ENCODE data around the gene LGALS4.
"Not testable (repeated sequence)": the region's sequence is repeated elsewhere in the genome, so short reads cannot be mapped to it uniquely, and the experiment has no call there.

The LGALS4 gene

DNA sequence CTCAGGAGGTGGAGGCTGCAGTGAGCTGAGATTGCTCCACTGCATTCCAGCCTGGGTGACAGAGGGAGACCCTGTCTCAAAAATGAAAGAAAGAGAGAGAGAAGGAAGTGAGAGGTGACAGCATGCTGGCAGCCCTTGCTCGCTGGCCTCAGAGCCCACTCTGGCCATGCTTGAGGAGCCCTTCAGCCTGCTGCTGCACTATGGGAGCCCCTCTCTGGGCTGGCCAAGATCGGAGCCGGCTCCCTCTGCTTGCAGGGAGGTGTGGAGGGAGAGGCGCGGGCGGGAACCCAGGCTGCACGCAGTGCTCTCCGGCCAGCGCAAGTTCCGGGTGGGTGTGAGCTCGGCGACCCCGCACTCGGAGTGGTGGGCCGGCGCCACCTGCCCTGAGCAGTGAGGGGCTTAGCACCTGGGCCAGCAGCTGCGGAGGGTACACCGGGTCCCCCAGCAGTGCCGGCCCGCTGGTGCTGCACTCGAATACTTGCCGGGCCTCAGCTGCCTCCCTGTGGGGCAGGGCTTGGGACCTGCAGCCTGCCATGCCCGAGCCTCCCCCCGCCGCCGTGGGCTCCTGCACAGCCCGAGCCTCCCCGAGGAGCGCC is 8.6 kb upstream of the LGALS4 start:
- DNase-seq (ENCODE audit: low spot score) = not testable (repeated sequence)

DNA sequence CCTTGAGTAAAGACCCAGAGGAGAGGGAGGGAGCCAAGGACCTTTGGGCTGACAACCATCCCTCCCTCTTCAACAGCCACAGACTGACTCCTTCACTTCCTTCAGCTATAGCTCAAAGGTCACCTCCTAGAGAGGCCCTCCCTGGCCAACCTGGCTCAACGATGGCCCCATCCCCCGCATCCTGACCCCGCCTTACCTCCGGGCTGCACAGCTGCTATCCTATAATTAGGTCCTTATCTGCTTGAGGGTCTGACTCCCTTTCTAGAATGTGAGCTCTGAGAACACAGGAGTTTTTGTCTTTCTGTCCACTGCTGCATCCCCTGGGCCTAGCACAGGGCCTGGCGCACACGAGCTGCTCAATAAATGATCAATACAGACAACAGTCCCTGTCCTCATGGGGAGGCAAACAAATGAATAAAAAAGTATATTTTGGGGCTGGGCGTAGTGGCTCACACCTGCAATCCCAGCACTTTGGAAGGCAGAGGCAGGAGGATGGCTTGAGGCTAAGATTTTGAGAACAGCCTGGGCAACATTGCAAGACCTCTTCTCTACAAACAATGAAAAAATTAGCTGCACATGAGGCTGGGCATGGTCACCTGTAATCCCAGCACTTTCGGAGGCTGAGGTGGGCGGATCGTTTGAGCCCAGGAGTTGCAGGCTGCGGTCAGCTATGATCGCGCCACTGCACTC is 6.6 kb upstream of the LGALS4 start:
- no peak for DNase-seq (ENCODE audit: low spot score)

DNA sequence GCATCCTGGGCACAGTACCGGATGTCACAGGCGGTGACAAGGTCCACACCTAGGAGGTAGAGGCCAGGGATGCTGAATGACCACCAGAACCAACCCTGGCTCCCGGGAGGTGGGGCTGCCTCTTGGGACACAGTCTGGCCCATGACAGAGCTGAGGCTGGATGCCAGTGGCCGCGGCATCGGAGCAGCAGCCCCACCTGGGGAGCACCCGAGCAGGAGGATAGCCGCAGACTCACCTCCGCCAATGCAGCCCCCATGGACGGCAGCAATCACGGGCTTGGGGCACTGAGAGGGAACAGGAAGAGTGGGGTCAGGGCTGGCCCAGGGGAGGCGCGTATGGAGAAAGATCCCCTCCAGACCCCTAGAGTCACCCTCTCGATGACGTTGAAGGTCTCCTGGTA is 4.3 kb upstream of the LGALS4 start:
- DNase-seq (ENCODE audit: low spot score) = no peak

DNA sequence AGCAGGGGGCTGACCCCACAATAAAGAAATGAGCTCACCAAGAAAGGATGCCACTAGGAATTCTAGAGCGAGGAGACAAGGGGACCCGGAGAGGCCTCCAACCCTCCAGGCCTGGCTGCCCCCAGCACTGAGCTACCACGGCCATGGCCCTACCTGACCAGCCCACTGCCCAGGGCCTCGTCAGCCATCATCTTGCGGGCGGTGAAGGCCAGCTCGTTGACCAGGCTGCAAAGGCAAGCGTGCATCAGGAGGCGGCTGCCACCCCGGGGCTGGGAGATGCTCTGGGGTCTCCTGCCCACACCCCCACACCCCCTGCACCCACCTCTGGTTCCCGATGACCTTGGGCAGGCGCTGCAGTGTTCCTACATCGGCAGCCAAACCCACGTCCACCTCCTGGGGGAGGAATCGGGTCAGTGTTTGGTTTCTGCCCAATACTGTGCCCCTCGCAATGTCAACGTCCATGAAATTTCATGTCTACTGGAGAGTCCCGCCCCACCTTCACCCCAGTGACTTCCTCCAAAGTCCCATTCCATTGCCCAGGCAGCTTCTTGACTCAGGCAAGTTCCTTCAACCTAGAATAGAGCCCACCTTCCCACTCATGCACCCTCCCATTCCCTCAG is 3.5 kb upstream of the LGALS4 start:
- no peak for DNase-seq (ENCODE audit: low spot score)

DNA sequence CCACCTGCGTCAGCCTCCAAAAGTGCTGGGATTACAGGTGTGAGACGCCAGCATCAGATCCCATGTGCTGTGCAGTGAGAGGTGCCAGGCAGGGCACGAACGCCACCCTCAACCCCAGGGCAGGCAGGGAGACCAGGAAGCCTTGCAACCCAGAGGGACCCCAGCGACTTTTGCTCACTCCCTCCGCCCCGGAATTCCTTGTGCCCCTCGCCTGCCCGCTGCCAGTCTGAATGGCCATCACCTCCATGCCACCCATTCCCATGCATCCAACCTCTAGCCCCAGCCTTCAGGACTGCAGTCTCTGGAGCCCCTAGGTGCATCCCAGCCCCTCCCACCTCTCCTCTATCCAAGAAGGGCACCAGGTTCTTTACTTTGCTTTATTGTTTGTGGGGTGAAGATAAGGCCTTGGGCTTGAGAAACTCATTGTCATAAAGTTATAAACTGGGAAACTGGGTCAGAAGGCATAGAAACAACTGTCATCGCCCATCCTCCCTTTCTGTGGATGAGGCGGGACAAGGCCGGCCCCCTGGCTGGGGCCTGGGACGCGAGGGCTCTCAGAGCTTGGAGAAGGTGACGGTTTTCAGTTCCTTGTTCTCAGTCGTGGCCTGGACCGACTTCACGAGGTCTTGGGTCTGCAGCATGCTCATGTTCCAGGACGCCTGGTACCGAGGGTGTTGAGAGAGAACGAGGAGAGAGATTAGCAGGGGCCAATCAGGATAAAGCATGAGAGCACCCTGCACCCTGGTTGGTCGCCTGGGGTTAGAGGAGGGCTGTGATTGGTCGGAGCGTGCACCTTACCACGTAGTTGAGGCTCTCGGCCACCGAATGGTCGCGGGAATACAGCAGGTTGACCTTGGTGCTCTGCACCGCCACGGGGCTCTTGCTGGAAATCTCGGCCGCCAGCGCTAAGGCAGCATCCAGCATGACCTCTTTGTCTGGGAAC is 2.6 kb upstream of the LGALS4 start:
- no peak for DNase-seq (ENCODE audit: low spot score)

DNA sequence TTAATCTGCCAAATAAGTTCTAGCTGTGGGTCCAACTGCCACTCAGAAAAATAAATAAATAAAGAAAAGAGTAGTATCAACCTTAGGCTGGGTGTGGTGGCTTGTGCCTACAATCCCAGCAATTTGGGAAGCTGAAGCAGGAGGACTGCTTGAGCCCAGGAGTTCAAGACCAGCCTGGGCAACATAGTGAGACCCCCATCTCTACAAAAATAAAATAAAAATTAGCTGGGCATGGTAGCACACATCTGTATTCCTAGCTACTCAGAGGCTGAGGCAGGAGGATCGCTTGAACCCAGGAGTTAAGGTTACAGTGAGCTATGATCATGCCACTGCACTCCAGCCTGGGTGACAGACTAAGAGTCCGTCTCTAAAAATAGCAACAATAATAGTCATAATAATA is 1.2 kb upstream of the LGALS4 start:
- not testable (repeated sequence) for DNase-seq (ENCODE audit: low spot score)

DNA sequence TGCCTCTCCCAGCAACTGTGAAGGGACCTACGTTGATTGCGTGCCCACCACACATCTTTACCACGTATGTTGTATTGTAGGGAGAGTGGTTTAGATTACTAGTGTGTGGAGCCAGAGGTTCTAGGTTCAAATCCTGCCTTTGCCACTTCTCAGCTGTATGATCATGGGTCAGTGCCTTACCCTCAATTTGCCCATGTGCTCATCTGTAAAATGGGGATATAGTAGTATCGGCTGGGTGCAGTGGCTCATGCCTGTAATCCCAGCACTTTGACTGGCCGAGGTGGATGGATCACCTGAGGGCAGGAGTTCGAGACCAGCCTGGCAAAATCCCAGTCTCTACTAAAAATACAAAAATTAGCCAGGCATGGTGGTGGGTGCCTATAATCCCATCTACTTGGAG is 578 bp upstream of the LGALS4 start:
- DNase-seq (ENCODE audit: low spot score) = no peak

DNA sequence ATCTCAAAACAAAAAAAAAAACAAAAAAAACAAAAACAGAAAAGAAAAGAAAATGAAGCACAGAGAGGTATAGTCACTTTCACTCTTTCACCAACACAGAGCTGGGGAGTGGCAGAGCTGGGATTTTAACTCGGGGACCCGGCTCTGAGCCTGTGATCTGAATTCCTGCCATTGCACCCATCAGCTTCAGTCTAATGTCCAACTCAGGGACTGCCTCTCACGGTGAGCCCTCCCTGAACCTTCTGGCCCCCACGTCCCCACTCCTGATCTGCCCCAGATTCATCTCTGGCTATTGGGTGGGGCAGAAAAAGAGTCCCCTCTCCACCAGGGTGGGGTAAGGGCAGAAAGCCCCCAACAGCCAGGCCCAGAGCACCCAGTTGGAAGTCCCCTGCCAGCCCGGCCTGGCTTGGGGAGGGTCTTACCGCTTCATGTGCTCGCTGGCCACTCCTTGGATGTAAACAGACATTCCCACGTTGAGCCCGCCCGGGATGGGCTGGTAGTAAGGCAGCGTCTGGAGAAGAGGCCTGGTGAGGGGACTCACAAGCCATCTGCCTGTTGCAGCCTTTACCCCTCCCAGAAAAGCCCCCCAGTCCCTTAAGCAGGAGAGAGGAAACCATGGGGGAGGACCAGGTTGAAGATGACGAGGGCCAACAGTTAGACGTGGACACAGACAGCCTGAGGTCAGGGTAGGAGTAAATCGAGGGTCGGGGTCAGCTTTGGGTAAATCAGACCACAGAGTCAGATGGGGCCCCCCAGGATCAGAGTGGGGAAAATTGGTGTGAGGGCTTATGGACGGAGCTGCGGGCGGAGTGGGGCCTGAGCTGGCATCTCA is 520 bp downstream of the LGALS4 start:
- DNase-seq (ENCODE audit: low spot score) = no peak

DNA sequence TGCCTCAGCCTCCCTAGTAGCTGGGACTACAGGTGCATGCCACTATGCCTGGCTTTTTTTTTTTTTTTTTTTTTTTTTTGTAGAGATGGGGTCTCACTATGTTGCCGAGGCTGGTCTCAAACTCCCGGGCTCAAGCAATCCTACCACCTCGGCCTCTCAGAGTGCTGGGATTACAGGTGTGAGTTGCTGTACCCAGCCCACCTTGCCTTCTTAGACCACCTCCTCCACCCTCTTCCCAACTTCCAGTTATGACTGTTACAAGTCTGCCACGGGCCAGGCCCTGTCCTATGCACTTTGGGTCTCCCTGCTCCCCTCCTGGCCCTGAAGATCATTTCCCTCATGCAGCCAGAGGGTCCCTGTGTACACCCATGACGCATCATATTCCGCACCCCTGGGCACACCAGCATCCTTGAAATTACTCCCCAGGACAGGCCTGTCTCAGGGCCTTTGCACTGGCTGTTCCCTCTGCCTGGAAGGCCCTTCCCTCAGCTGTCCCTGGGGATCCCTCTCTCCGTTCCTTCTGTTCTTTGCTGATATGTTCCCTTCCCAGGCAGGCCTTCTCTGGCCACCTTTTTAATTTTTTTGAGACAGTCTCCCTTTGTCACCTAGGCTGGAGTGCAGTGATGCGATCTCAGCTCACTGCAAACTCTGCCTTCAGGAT is 3.0 kb downstream of the LGALS4 start:
- no peak for DNase-seq (ENCODE audit: low spot score)

DNA sequence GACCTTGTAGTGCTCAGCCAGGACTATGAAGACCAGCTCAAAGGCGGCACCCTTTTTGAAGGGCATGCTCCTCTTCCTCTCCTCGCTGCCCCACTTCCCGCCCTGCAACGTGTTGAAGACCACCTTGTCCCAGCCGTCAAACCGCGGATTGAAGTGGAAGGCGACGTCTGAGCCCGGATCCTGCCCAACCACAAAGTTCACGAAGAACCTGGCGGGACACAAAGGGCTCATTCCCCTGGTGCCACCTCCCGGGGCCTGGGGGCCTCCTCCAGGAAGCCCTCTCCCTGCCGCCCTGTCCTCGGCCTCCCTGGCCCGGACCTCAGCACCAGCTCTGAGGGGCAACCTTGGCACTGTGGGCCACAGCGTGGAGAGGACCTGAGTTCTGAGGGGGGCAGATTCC is 4.0 kb downstream of the LGALS4 start:
- no peak for DNase-seq (ENCODE audit: low spot score)

DNA sequence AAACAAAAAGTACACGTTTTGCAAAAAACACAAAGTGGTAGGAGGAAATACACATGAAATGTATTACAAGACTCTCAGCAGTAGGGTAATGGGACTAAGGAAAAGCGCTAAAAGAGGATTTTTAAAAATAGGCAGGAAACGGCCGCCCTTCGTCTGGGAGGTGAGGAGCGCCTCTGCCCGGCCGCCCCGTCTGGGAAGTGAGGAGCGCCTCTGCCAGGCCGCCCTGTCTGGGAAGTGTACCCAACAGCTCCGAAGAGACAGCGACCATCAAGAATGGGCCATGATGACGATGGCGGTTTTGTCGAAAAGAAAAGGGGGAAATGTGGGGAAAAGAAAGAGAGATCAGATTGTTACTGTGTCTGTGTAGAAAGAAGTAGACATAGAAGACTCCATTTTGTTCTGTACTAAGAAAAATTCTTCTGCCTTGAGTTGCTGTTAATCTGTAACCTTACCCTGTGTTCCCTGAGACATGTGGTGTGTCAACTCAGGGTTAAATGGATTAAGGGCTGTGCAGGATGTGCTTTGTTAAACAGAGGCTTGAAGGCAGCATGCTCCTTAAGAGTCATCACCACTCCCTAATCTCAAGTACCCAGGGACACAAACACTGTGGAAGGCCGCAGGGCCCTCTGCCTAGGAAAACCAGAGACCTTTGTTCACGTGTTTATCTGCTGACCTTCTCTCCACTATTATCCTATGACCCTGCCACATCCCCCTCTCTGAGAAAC is 5.2 kb downstream of the LGALS4 start:
- not testable (repeated sequence) for DNase-seq (ENCODE audit: low spot score)

DNA sequence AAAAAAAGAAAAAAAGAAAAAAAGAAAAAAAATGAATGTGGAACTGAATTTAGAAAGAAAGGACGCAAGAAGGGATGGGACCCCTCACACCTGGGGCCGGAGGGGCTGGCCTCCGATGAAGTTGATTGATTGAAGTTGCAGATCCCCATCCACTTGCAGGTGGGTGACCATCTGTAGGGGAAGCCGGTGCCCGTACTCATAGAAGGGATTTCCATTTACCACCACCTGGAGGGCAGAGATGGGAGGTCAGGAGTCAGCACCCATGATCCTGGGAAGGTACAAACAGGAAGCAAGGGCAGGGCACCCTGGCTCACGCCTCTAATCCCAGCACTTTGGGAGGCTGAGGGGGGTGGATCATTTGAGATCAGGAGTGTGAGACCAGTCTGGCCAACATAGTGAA is 6.4 kb downstream of the LGALS4 start:
- DNase-seq (ENCODE audit: low spot score) = no peak

DNA sequence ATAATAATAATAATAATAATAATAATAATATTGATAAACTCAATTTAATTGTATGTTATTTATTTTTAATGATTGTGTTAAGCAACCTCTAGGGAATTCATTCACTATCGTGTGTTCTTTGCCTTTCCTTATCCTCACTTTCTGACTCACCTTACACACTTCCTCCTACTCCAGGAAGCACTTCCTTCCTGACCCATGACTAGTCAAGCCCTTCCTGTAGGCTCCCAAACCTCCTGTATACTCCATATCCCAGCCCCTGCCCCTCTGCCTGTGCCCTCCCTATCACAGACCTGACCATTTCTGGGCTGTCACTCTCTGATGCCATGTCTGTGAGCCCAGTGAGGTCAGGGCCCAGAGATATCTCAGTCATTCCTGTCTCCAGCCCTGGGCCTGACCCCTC is 7.6 kb downstream of the LGALS4 start:
- DNase-seq (ENCODE audit: low spot score) = no peak

DNA sequence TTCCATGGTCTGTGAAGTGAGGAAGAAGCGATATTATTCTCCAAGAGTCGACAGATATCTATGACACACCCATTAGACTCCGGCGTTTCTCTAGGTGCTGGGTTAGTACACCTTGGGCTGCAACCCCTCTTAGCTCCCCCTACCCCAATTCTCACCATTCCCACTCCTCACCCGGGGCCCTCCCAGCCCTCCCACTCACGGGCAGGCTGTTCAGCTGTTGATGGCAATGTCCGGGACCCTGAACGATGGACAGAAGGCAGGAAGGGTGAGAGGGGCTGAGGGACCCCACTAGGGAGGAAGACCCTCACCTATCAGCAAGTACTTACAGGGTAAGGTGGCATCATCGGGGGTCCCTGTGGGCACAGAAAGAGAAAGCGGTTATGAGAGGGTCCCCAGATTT is 9.2 kb downstream of the LGALS4 start:
- DNase-seq (ENCODE audit: low spot score) = no peak

DNA sequence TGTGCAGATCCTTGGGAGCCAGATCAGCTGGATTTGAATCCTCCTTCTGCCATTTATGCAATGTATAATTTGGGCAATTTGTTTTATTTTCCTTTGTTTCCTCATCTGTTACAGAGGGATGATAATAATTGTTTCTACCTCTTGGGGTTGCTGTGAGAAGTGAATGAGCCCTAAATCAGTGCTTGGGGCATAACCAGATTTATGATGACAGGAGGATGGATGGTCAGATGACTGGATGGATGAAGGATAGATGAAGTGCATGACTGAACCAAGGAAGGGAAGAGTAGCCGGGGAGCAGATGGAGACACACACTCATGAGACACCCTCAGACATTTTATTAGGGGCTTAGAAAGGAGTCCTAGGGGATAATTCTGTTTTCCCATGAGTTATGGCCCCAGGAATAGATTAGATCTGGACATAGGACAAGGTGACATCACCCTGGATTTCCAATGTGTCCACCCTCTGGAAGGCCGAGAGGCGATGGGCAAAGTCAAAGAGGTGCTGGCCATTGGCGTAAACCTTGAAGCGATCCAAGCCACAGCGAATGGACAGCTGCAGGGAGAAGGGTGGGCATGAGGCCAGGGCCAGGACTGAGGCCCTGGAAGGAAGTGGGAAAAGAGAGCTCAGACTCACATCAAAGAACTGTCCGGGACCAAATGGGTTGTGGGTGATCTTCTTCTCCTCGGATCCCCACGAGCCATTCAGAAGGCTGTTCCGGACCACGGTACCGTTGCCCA is 11.2 kb downstream of the LGALS4 start:
- no peak for DNase-seq (ENCODE audit: low spot score)

DNA sequence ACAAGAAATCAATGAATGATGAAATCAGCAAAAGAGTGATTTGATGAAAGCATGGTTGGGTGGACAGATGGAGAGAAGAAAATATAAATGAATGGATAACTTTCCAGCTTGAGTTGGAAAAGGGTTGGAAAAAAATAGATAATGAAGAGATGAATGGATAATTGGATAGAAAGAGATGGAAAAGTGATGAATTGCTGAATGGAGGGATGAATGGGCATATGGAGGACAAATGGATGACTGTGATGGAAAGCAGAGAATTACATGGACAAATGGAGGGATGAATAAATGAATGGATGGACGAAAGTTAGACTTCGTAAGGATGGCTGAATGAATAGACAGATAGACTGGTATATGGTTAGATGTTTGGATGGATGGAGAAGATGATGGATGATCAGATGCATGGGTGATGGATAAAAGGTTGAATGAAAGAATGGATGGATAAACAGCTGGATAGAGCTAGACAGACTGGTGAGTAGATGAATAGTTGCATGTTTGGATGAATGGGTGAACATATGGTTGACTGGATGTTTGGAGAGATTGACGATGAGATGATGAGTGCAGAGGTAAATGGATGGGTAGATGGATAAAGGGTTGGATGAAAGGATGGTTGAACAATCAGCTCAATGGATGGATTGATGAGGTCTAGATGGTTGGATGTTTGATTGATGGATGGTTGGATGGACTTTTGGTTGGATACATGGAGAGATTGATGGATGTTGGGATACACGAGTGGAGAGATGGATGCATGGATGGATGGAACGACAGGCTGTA is 12.0 kb downstream of the LGALS4 start:
- no peak for DNase-seq (ENCODE audit: low spot score)

DNA sequence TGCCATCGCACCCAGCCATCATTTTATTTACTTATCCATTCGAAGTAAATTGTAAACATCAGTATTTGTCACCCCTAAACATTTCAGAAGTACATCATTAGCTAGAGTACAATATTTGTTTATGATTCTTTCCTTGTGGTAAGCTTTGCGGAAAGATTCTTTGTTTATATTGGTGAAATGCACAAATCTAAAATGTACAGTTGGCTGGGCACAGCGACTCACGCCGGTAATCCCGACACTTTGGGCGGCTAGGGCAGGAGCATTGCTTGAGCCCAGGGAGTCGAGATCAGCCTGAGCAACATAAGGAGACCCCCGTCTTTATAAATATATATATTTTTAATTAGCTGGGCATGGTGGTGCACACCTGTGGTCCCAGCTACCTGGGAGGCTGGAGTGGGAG is 13.6 kb downstream of the LGALS4 start:
- no peak for DNase-seq (ENCODE audit: low spot score)

DNA sequence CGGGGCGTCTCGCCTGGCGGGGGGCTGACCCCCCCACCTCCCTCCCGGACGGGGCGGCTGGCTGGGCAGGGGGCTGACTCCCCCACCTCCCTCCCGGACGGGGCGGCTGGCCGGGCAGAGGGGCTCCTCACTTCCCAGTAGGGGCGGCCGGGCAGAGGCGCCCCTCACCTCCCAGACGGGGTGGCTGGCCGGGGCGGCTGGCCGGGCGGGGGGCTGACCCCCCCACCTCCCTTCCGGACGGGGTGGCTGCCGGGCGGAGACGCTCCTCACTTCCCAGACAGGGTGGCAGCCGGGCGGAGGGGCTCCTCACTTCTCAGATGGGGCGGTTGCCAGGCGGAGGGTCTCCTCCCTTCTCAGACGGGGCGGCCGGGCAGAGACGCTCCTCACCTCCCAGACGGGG is 15.0 kb downstream of the LGALS4 start:
- not testable (repeated sequence) for DNase-seq (ENCODE audit: low spot score)

DNA sequence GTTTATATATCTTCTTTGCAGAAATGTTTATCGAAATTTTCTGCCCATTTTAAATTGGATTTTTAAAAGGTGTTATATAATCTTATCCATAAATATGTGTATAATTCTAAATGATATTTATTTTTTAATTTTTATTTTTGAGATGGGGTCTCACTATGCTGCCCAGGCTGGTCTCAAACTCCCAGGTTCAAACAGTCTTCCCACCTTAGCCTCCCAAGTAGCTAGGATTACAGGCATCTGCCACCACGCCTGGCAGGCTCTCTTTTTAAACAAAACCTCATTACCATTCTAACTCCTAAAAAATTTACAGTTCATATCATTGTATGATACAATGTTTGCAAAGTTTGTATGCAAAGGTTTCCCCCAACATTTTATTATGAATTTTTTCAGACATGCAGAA is 16.6 kb downstream of the LGALS4 start:
- no peak for DNase-seq (ENCODE audit: low spot score)

All from putamen (tissue), 1 donor.